Measurements from ENCODE around the gene CGB7. TPM values are rescaled to one million over a fixed set of nuclear protein-coding genes. Genes with fewer than 3 reads are reported as not detected.

CGB7 gene
- total RNA-seq, 1 experiment from 2014 or later: not detected

GRCh38 chr19:49069026-49069425 is 11.5 kb upstream of the CGB7 start:
- H3K27ac ChIP-seq (ENCODE audit: low read depth, low read length, poor library complexity, severe bottlenecking): no peak overlapping the region
- no peaks in the 10 kb centered on the region for H3K9me3 ChIP-seq (ENCODE audit: low read depth, low read length, poor library complexity, severe bottlenecking)
- peaks cover 24% of the 10 kb centered on the region for H3K27me3 ChIP-seq (replicated peaks; ENCODE audit: insufficient read depth, low read depth, low read length, poor library complexity)
- H3K4me3 ChIP-seq (ENCODE audit: low read depth, low read length, poor library complexity, severe bottlenecking): no peak overlapping the region
- POLR2A ChIA-PET (ENCODE audit: low non-redundant PET): no interaction called here
- TF ChIP-seq CTCF (conservative IDR thresholded peaks at IDR 0.05; ENCODE audit: low read depth, low read length) (no peak), EZH2 (IDR thresholded peaks at IDR 0.05; ENCODE audit: borderline replicate concordance, low read depth, low read length, poor library complexity, severe bottlenecking) (no peak)
- CTCF ChIA-PET: interaction anchor here (0.5 to 1.0 kb wide), 2 partner anchors 70 to 1084 kb away, joined by 4 to 5 read pairs; no protein-coding TSS in a partner anchor
- DNase-seq (ENCODE audit: low spot score): no peak
- H3K4me1 ChIP-seq (ENCODE audit: insufficient read depth, low read length, poor library complexity, severe bottlenecking): peaks cover 14% of the 10 kb centered on the region
- intact Hi-C loops (cut with micrococcal nuclease; ENCODE audit: unreplicated experiment): no loop called here
- H3K36me3 ChIP-seq (ENCODE audit: insufficient read depth, low read length, poor library complexity, severe bottlenecking): no peaks in the 10 kb centered on the region
- BruUV-seq (replicated peaks): no TSS peak

DNA sequence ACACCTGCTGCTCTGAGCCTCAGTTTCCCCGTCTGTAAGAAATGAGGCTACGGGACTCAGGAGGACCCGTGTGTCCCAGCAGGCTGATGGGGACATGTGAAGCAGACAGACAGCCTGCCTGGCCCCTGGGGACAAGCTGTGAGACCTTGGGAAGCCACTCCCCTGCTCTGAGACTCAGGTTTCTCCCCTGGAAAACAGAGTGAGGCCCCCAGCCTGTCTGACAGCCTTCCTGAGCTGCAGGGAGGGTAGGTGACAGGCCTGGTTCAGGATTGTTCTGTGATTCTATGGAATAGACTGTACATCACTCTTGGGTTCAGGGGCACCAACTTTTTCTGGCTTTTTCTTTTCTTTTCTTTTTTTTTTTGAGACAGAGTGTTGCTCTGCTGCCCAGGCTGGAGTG is 10.0 kb upstream of the CGB7 start:
- no peak for DNase-seq (ENCODE audit: low spot score)
- Histone ChIP-seq H3K4me1 (ENCODE audit: insufficient read depth, low read length, poor library complexity, severe bottlenecking) (peaks cover 14% of the 10 kb centered on the region), H3K4me3 (ENCODE audit: low read depth, low read length, poor library complexity, severe bottlenecking) (no peak overlapping the region), H3K27ac (ENCODE audit: low read depth, low read length, poor library complexity, severe bottlenecking) (no peak overlapping the region), H3K36me3 (ENCODE audit: insufficient read depth, low read length, poor library complexity, severe bottlenecking) (no peaks in the 10 kb centered on the region), H3K27me3 (replicated peaks; ENCODE audit: insufficient read depth, low read depth, low read length, poor library complexity) (peaks cover 10% of the 10 kb centered on the region), H3K9me3 (ENCODE audit: low read depth, low read length, poor library complexity, severe bottlenecking) (no peaks in the 10 kb centered on the region)
- TF ChIP-seq EZH2 (IDR thresholded peaks at IDR 0.05; ENCODE audit: borderline replicate concordance, low read depth, low read length, poor library complexity, severe bottlenecking) (no peak), CTCF (conservative IDR thresholded peaks at IDR 0.05; ENCODE audit: low read depth, low read length) (no peak)
- no TSS peak for BruUV-seq (replicated peaks)
- intact Hi-C loops (cut with micrococcal nuclease; ENCODE audit: unreplicated experiment): no loop called here
- ChIA-PET CTCF (interaction anchor here (0.6 to 0.9 kb wide), 3 partner anchors 20 to 71 kb away, joined by 3 to 5 read pairs (median 3); no protein-coding TSS in a partner anchor), POLR2A (ENCODE audit: low non-redundant PET) (no interaction called here)

DNA sequence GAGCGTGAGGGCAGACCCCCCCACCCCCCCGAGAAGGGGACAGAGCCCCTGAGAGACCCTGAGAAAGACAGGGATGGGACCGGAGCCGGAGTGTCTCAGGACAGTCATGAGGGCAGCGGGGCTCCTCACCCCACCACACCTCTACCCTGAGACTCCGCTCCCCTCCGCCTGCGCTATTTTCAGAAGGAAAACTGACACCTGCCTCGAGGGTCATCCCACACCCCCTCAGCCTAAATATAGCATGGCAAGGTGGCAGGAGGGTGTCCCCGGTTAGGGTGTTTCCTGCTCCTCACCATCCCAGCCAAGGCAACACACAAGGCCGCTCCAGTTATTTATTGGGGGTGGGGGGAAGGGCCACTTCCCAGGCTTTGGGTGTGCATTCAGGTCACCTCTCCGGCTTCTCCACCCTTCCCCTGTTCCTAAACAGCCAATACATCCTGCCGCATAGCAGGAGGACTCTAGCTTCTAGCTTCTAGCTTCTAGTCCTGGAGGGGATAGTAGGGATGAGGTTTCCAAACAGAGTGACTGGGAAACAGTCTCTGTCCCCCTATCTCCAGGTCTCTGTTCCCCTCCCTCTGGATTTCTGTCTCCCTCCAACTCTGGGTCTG is 8.5 kb upstream of the CGB7 start:
- TF ChIP-seq CTCF (conservative IDR thresholded peaks at IDR 0.05; ENCODE audit: low read depth, low read length) (no peak), EZH2 (IDR thresholded peaks at IDR 0.05; ENCODE audit: borderline replicate concordance, low read depth, low read length, poor library complexity, severe bottlenecking) (no peak)
- Histone ChIP-seq H3K27ac (ENCODE audit: low read depth, low read length, poor library complexity, severe bottlenecking) (no peak overlapping the region), H3K9me3 (ENCODE audit: low read depth, low read length, poor library complexity, severe bottlenecking) (no peaks in the 10 kb centered on the region), H3K4me1 (ENCODE audit: insufficient read depth, low read length, poor library complexity, severe bottlenecking) (peaks cover 9% of the 10 kb centered on the region), H3K4me3 (ENCODE audit: low read depth, low read length, poor library complexity, severe bottlenecking) (no peak overlapping the region), H3K27me3 (replicated peaks; ENCODE audit: insufficient read depth, low read depth, low read length, poor library complexity) (no peaks in the 10 kb centered on the region), H3K36me3 (ENCODE audit: insufficient read depth, low read length, poor library complexity, severe bottlenecking) (no peaks in the 10 kb centered on the region)
- ChIA-PET CTCF (interaction anchor here (1.5 kb wide), 1 partner anchor 66 kb away, joined by 4 read pairs; no protein-coding TSS in a partner anchor), POLR2A (ENCODE audit: low non-redundant PET) (no interaction called here)
- BruUV-seq (replicated peaks): no TSS peak
- intact Hi-C loops (cut with micrococcal nuclease; ENCODE audit: unreplicated experiment): no loop called here
- DNase-seq (ENCODE audit: low spot score): no peak

All from A673 (cell line).